ENCODE results near the gene SELENOP.

- TF ChIP-seq EP300 (IDR thresholded peaks at IDR 0.05) (no peak), CTCF (IDR thresholded peaks at IDR 0.05) (no peak)
Measured at GRCh38 chr5:42843675-42844292, 32.1 kb upstream of the SELENOP start.
